Measurements from ENCODE around the gene CCDC71.

The CCDC71 gene

GRCh38 chr3:49165771-49166751, at the start of gene CCDC71:
CCDC71 (minus strand) TSS chr3:49166331; CDS start chr3:49164208, 2,123 bp downstream.
- DNase-seq = peak; percentile 12

- no peak for DNase-seq
Observed at GRCh38 chr3:49213998-49214397, 47.9 kb upstream of the CCDC71 start.

- no peak for DNase-seq
Observed at GRCh38 chr3:49213541-49213943, 47.4 kb upstream of the CCDC71 start.

GRCh38 chr3:49199900-49200281, 33.8 kb upstream of the CCDC71 start:
- DNase-seq = no peak

- DNase-seq = no peak
Observed at GRCh38 chr3:49199239-49199899, 33.2 kb upstream of the CCDC71 start.

- DNase-seq = no peak
Observed at GRCh38 chr3:49198611-49199230, 32.6 kb upstream of the CCDC71 start.

- DNase-seq = no peak
Observed at GRCh38 chr3:49198161-49198560, 32.0 kb upstream of the CCDC71 start.

- DNase-seq = no peak
Observed at GRCh38 chr3:49191741-49192140, 25.6 kb upstream of the CCDC71 start.

- no peak for DNase-seq
Observed at GRCh38 chr3:49183873-49184272, 17.7 kb upstream of the CCDC71 start.

- no peak for DNase-seq
Observed at GRCh38 chr3:49182682-49183081, 16.6 kb upstream of the CCDC71 start.

- no peak for DNase-seq
Observed at GRCh38 chr3:49181351-49181750, 15.2 kb upstream of the CCDC71 start.

GRCh38 chr3:49180116-49180515, 14.0 kb upstream of the CCDC71 start:
- DNase-seq = no peak

GRCh38 chr3:49177073-49177472, 10.9 kb upstream of the CCDC71 start:
- DNase-seq = no peak

- no peak for DNase-seq
Observed at GRCh38 chr3:49175530-49175929, 9.4 kb upstream of the CCDC71 start.

- no peak for DNase-seq
Observed at GRCh38 chr3:49174397-49174985, 8.4 kb upstream of the CCDC71 start.

GRCh38 chr3:49173792-49174170, 7.7 kb upstream of the CCDC71 start:
- no peak for DNase-seq

GRCh38 chr3:49173116-49173791, 7.1 kb upstream of the CCDC71 start:
- DNase-seq = peak; percentile 28

GRCh38 chr3:49172551-49173041, 6.5 kb upstream of the CCDC71 start:
- DNase-seq = no peak

- DNase-seq = no peak
Observed at GRCh38 chr3:49171775-49172500, 5.8 kb upstream of the CCDC71 start.

- peak; percentile 26 for DNase-seq
Observed at GRCh38 chr3:49171119-49171774, 5.1 kb upstream of the CCDC71 start, which contains the start of gene KLHDC8B. KLHDC8B (plus strand) TSS chr3:49171598; CDS start chr3:49172770, 1,172 bp downstream.

GRCh38 chr3:49170744-49171118, 4.6 kb upstream of the CCDC71 start:
- DNase-seq = no peak

Measured in NCI-H2029 treated with DMSO at 0.1 percent for 48 hours (cell line).